Liver (tissue), 3 donors: Measurements from ENCODE around the gene RAPGEF2.

ENCODE experiments used
- CTCF ChIP-seq: fragments of 150-350 bp; IDR thresholded peaks from 2 replicates; pipeline ENCODE4 v1.5.1; 2017; ENCODE audit warnings: improper control_type of control experiment, low read depth, low read length; ENCODE audit not compliant: missing input control
- EGR1 ChIP-seq, 2 donors: IDR thresholded peaks; 2 replicates each; pipeline ENCODE4 v1.6.1; 2016 to 2018; ENCODE audit warnings: antibody characterized with exemption in 2 of 2, low read depth in 2 of 2
- HNF4G ChIP-seq: IDR thresholded peaks from 2 replicates; pipeline ENCODE4 v1.6.1; 2016; ENCODE audit warnings: antibody characterized with exemption
- JUND ChIP-seq, 2 donors: IDR thresholded peaks; 2 replicates each; pipeline ENCODE4 v1.6.1; 2016; ENCODE audit warnings: antibody characterized with exemption in 2 of 2
- MAX ChIP-seq: IDR thresholded peaks from 2 replicates; pipeline ENCODE4 v1.6.1; 2016; ENCODE audit warnings: antibody characterized with exemption
- RAD21 ChIP-seq, 2 donors: IDR thresholded peaks; 2 replicates each; pipeline ENCODE4 v1.6.1; 2016; ENCODE audit warnings: antibody characterized with exemption in 2 of 2, mild to moderate bottlenecking in 2 of 2
- REST ChIP-seq: IDR thresholded peaks from 2 replicates; pipeline ENCODE4 v1.6.1; 2016; ENCODE audit warnings: antibody characterized with exemption, mild to moderate bottlenecking
- RXRA ChIP-seq, 2 donors: IDR thresholded peaks; 2 replicates each; pipeline ENCODE4 v1.6.1; 2017 to 2018; ENCODE audit warnings: antibody characterized with exemption in 2 of 2, mild to moderate bottlenecking in 1 of 2
- SP1 ChIP-seq: IDR thresholded peaks from 2 replicates; pipeline ENCODE4 v1.6.1; 2018; ENCODE audit warnings: antibody characterized with exemption, mild to moderate bottlenecking
- TAF1 ChIP-seq: conservative IDR thresholded peaks from 2 replicates; pipeline ENCODE4 v1.6.1; 2016; ENCODE audit warnings: antibody characterized with exemption, mild to moderate bottlenecking
- YY1 ChIP-seq: IDR thresholded peaks from 2 replicates; pipeline ENCODE4 v1.6.1; 2016; ENCODE audit warnings: antibody characterized with exemption, mild to moderate bottlenecking
- donor health status: healthy.
- donor health status: healthy.

- TF ChIP-seq CTCF (no peak), TAF1 (no peak), REST (no peak), MAX (no peak), YY1 (no peak), HNF4G (no peak), RAD21 (IDR thresholded peaks at IDR 0.05) (no peak), SP1 (no peak), JUND (IDR thresholded peaks at IDR 0.05) (no peak), RXRA (IDR thresholded peaks at IDR 0.05) (no peak), EGR1 (IDR thresholded peaks at IDR 0.05; ENCODE audit: low read depth in 2 of 2) (no peak)
Observed at GRCh38 chr4:159269956-159270355, 167.1 kb downstream of the RAPGEF2 start.
